H1 (cell line): ENCODE measurements around the gene TMEM130. TPM values are rescaled to one million over a fixed set of nuclear protein-coding genes. Genes with fewer than 3 reads are reported as not detected.

Source experiments
- CTCF ChIA-PET: fragments of 300-600 bp; sonication (Branson Sonifier 250); formaldehyde crosslinking; loops from one replicate; lab custom pipeline; 2021; ENCODE audit not compliant: partially characterized antibody; lab: Charles Lee
- POLR2A ChIA-PET: fragments of 300-600 bp; sonication (Branson Sonifier 250); formaldehyde crosslinking; loops from one replicate; lab custom pipeline; 2021; ENCODE audit warnings: inconsistent platforms; ENCODE audit not compliant: partially characterized antibody; lab: Charles Lee
- DNase-seq, 2 experiments: peaks; one replicate each; pipeline versions ENCODE4 v3.0.0 to v3.0.0-alpha.2; 2010 to 2022; ENCODE audit warnings: low spot score in 2 of 2, low read depth in 1 of 2, mixed read lengths in 1 of 2
- FAIRE-seq: peaks from 2 replicates; lab custom pipeline; 2011; peaks lifted over from hg19 to GRCh38; lab: Jason Lieb, UNC
- H2AFZ ChIP-seq: 2 replicates; pipeline ENCODE4 v1.8.1; 2012; ENCODE audit warnings: low read length, inconsistent platforms
- H2AK5ac ChIP-seq: 2 replicates; pipeline ENCODE4 v1.6.1; 2013; ENCODE audit warnings: low read depth, low read length
- H2BK120ac ChIP-seq: replicated peaks from 2 replicates; pipeline ENCODE3; 2013; ENCODE audit warnings: low read depth, low read length, inconsistent platforms
- H2BK12ac ChIP-seq: 2 replicates; pipeline ENCODE4 v1.6.1; 2013; ENCODE audit warnings: low read depth, low read length
- H2BK15ac ChIP-seq: 2 replicates; pipeline ENCODE4 v1.6.1; 2013; ENCODE audit warnings: low read length
- H2BK20ac ChIP-seq: 2 replicates; pipeline ENCODE4 v1.6.1; 2013; ENCODE audit warnings: low read length
- H2BK5ac ChIP-seq: 2 replicates; pipeline ENCODE4 v1.6.1; 2013; ENCODE audit warnings: low read depth, low read length
- H3K14ac ChIP-seq: 2 replicates; pipeline ENCODE4 v1.6.1; 2013; ENCODE audit warnings: inconsistent platforms; ENCODE audit not compliant: insufficient read length
- H3K18ac ChIP-seq: 2 replicates; pipeline ENCODE4 v1.6.1; 2013; ENCODE audit warnings: low read length; ENCODE audit errors: extremely low read depth
- H3K23ac ChIP-seq: 2 replicates; pipeline ENCODE4 v1.6.1; 2013; ENCODE audit warnings: inconsistent platforms; ENCODE audit not compliant: insufficient read length
- H3K23me2 ChIP-seq: 2 replicates; pipeline ENCODE4 v1.6.1; 2013; ENCODE audit warnings: low read depth, low read length
- H3K27ac ChIP-seq: 2 replicates; pipeline ENCODE4 v1.6.1; 2011; ENCODE audit warnings: low read depth, low read length, inconsistent platforms
- H3K27me3 ChIP-seq, 4 experiments: replicated peaks in 1 of 4; 1 replicate in 1 of 4; 2 replicates in 3 of 4; pipeline versions ENCODE4 v1.6.1 to v1.8.1; 2011 to 2013; ENCODE audit warnings: low read length in 3 of 4, mild to moderate bottlenecking in 3 of 4, inconsistent platforms in 2 of 4, mixed read lengths in 2 of 4, moderate library complexity in 1 of 4; ENCODE audit not compliant: control insufficient read depth in 3 of 4, insufficient read depth in 3 of 4; ENCODE audit errors: extremely low read depth in 1 of 4
- H3K36me3 ChIP-seq, 4 experiments: 2 replicates each; pipeline versions ENCODE4 v1.6.1 to v1.8.1; 2011 to 2013; ENCODE audit warnings: mild to moderate bottlenecking in 4 of 4, low read length in 3 of 4, moderate library complexity in 2 of 4, control low read depth in 1 of 4, inconsistent platforms in 1 of 4; ENCODE audit not compliant: insufficient read depth in 4 of 4, control insufficient read depth in 2 of 4
- H3K4ac ChIP-seq: replicated peaks from 2 replicates; pipeline ENCODE3; 2013; ENCODE audit warnings: low read length, low read depth, mixed read lengths, inconsistent platforms; ENCODE audit not compliant: insufficient read length
- H3K4me1 ChIP-seq, 4 experiments: replicated peaks in 1 of 4; 1 replicate in 1 of 4; 2 replicates in 3 of 4; pipeline versions ENCODE4 v1.6.1 to v1.8.1; 2011 to 2013; ENCODE audit warnings: low read length in 3 of 4, inconsistent platforms in 2 of 4, mixed read lengths in 1 of 4; ENCODE audit not compliant: insufficient read depth in 4 of 4, control insufficient read depth in 3 of 4
- H3K4me2 ChIP-seq, 2 experiments: 2 replicates each; pipeline versions ENCODE4 v1.6.1 to v1.8.1; 2011 to 2013; ENCODE audit warnings: low read depth in 2 of 2, low read length in 2 of 2, control low read depth in 1 of 2, inconsistent platforms in 1 of 2, mild to moderate bottlenecking in 1 of 2; ENCODE audit not compliant: insufficient read depth in 1 of 2
- H3K4me3 ChIP-seq, 4 experiments: fragments of 200-600, 300-600 bp in 1 of 4; sonication (generic), shearing (Covaris generic), sonication (Bioruptor Twin) in 1 of 4; 2 replicates each; pipeline versions ENCODE4 v1.5.1 to v1.8.1; 2011 to 2016; ENCODE audit warnings: low read length in 4 of 4, low read depth in 3 of 4, control low read depth in 2 of 4, inconsistent platforms in 2 of 4, mild to moderate bottlenecking in 2 of 4, mixed read lengths in 1 of 4, moderate library complexity in 1 of 4; ENCODE audit not compliant: insufficient read depth in 2 of 4; ENCODE audit errors: extremely low read depth in 1 of 4
- H3K56ac ChIP-seq: replicated peaks from 2 replicates; pipeline ENCODE3; 2013; ENCODE audit warnings: low read depth, mild to moderate bottlenecking, mixed read lengths, low read length, inconsistent platforms; ENCODE audit not compliant: insufficient read length
- H3K79me1 ChIP-seq: 2 replicates; pipeline ENCODE4 v1.6.1; 2013; ENCODE audit warnings: low read depth, low read length, control low read depth
- H3K79me2 ChIP-seq, 2 experiments: 2 replicates each; pipeline versions ENCODE4 v1.6.1 to v1.8.1; 2012 to 2013; ENCODE audit warnings: low read length in 2 of 2, mild to moderate bottlenecking in 2 of 2, inconsistent platforms in 1 of 2; ENCODE audit not compliant: insufficient read depth in 2 of 2, control insufficient read depth in 1 of 2
- H3K9ac ChIP-seq, 4 experiments: replicated peaks in 1 of 4; 1 replicate in 1 of 4; 2 replicates in 3 of 4; pipeline versions ENCODE4 v1.6.1 to v1.8.1; 2011 to 2013; ENCODE audit warnings: low read depth in 3 of 4, low read length in 3 of 4, control low read depth in 2 of 4, mild to moderate bottlenecking in 2 of 4, moderate library complexity in 2 of 4, inconsistent platforms in 1 of 4; ENCODE audit errors: extremely low read depth in 1 of 4
- H3K9me3 ChIP-seq, 2 experiments: 2 replicates each; pipeline versions ENCODE4 v1.6.1 to v1.8.1; 2012 to 2013; ENCODE audit warnings: mild to moderate bottlenecking in 2 of 2, moderate library complexity in 2 of 2, control low read depth in 1 of 2, inconsistent platforms in 1 of 2, low read depth in 1 of 2, low read length in 1 of 2, mixed read lengths in 1 of 2; ENCODE audit not compliant: insufficient read depth in 2 of 2
- H4K20me1 ChIP-seq, 2 experiments: replicated peaks in 1 of 2; 2 replicates each; pipeline versions ENCODE3 to v1.8.1; 2011 to 2013; ENCODE audit warnings: inconsistent platforms in 2 of 2, low read length in 2 of 2, mild to moderate bottlenecking in 1 of 2; ENCODE audit not compliant: insufficient read depth in 2 of 2, control insufficient read depth in 1 of 2
- H4K5ac ChIP-seq: 2 replicates; pipeline ENCODE4 v1.6.1; 2013; ENCODE audit warnings: low read length, low read depth, mixed read lengths, inconsistent platforms; ENCODE audit not compliant: insufficient read length
- H4K8ac ChIP-seq: 2 replicates; pipeline ENCODE4 v1.8.0; 2013; ENCODE audit warnings: mild to moderate bottlenecking, moderate library complexity, low read length, inconsistent platforms; ENCODE audit not compliant: insufficient read depth; ENCODE audit errors: extremely low read depth
- H4K91ac ChIP-seq: replicated peaks from 2 replicates; pipeline ENCODE3; 2013; ENCODE audit warnings: low read length, mixed read lengths, inconsistent platforms; ENCODE audit not compliant: insufficient read length
- ASH2L ChIP-seq: fragments of 200-600, 300-600 bp; sonication (generic); IDR thresholded peaks from one replicate; pipeline ENCODE4 v1.7.1; 2017; ENCODE audit warnings: low read length
- CBX5 ChIP-seq: fragments of 300-800, 300-1000 bp; sonication (generic); IDR thresholded peaks from 2 replicates; pipeline ENCODE4 v1.7.1; 2016; ENCODE audit warnings: antibody characterized with exemption, low read length, low read depth
- GABPA ChIP-seq: IDR thresholded peaks from 2 replicates; pipeline ENCODE4 v1.6.1; 2011; ENCODE audit warnings: mild to moderate bottlenecking, low read length, moderate library complexity, borderline replicate concordance; ENCODE audit not compliant: insufficient read depth
- JUND ChIP-seq: IDR thresholded peaks from 2 replicates; pipeline ENCODE4 v1.6.1; 2011; ENCODE audit warnings: mild to moderate bottlenecking, improper control_type of control experiment, low read length
- NRF1 ChIP-seq: IDR thresholded peaks from 2 replicates; pipeline ENCODE4 v1.6.1; 2011; ENCODE audit warnings: mild to moderate bottlenecking, low read depth, low read length, improper control_type of control experiment
- PHF8 ChIP-seq: fragments of 200-600 bp; sonication (generic); conservative IDR thresholded peaks from 2 replicates; pipeline ENCODE4 v1.7.1; 2012; ENCODE audit warnings: low read depth, mild to moderate bottlenecking, inconsistent platforms, low read length, moderate library complexity
- POLR2A ChIP-seq, 2 experiments: IDR thresholded peaks; 1 replicate in 1 of 2; 2 replicates in 1 of 2; pipeline ENCODE4 v1.6.1; 2011; ENCODE audit warnings: low read depth in 2 of 2, low read length in 2 of 2, mild to moderate bottlenecking in 2 of 2; ENCODE audit errors: control extremely low read depth in 1 of 2
- POLR2AphosphoS5 ChIP-seq: IDR thresholded peaks from 2 replicates; pipeline ENCODE4 v1.6.1; 2011; ENCODE audit warnings: low read depth, low read length
- SIX5 ChIP-seq: IDR thresholded peaks from 2 replicates; pipeline ENCODE4 v1.6.1; 2011; ENCODE audit warnings: mild to moderate bottlenecking, low read depth, low read length
- SRF ChIP-seq: IDR thresholded peaks from 2 replicates; pipeline ENCODE4 v1.6.1; 2011; ENCODE audit warnings: mild to moderate bottlenecking, low read depth, low read length, moderate library complexity
- WGBS, 2 experiments: shearing (Covaris generic) in 1 of 2; methylation state at CpG; one replicate each; pipeline versions ENCODE4 v1.1.6 to v1.1.7; 2013 to 2015; ENCODE audit warnings: low lambda C conversion rate in 2 of 2, mixed read lengths in 2 of 2, inconsistent platforms in 1 of 2, low coverage in 1 of 2, missing lambda C conversion rate in 1 of 2; ENCODE audit not compliant: insufficient replicate concordance in 2 of 2, insufficient coverage in 1 of 2, insufficient read length in 1 of 2; ENCODE audit errors: extremely low coverage in 1 of 2, missing lambda C conversion rate in 1 of 2; 5-methylcytosine and 5-hydroxymethylcytosine counted together
- polyA plus RNA-seq, 7 experiments: library from polyadenylated mRNA; depleted of rRNA in 3 of 7; stranded (reverse) in 5 of 7; unstranded in 2 of 7; fragments of >200 nt in 5 of 7; fragments of 200-250 nt in 2 of 7; gene quantifications; 1 replicate in 5 of 7; 2 replicates in 1 of 7; 4 replicates in 1 of 7; pipeline versions ENCODE4 v1.2.1 to v1.2.3, GENCODE V29; 2011 to 2013; ENCODE audit warnings: missing spikeins in 2 of 7, mixed read lengths in 2 of 7
- total RNA-seq: library from RNA; stranded (reverse); fragmentation: NEBNext Ultra II Directional; extraction: Animal tissue kit (Norgen Biotek cat#: 25700); gene quantifications from 2 replicates; pipeline ENCODE4 v1.2.1, GENCODE V29; 2021
- TF ChIP-seq, protein P1 (sequence below): IDR thresholded peaks from 2 replicates; pipeline ENCODE4 v1.6.1; 2012; ENCODE audit warnings: inconsistent platforms
- TF ChIP-seq, protein P2 (sequence below): IDR thresholded peaks from 2 replicates; pipeline ENCODE4 v1.6.1; 2011; ENCODE audit warnings: low read depth, mild to moderate bottlenecking, low read length; ENCODE audit not compliant: insufficient read depth
- TF ChIP-seq, protein P3 (sequence below): IDR thresholded peaks from 2 replicates; pipeline ENCODE4 v1.6.1; 2012; ENCODE audit warnings: low read length, inconsistent platforms

TMEM130 gene
- total and polyA plus RNA-seq, 2 of the 8 experiments (the other 6 are each of a cell fraction or from before 2014, with no cell fraction given): 2.9 to 6.6 TPM

DNA sequence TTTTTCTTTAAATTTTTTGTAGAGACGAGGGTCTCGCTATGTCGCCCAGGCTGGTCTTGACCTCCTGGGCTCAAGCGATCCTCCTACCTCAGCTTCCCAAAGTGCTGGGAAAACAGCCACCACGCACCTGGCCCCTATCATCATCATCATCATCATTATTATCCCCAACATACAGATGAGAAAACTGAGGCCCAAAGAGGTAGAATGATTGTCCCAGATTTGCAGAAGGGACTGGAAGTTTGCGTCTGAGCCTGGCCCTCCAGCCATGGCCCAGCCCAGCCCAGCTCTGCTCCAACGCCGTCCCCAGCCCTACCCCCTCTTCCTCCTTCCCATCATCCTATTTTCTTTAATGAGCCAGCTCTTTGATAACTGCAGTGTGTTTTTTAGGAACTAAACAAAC lies 34.9 kb downstream of the TMEM130 start:
- no peak overlapping the region for H3K14ac ChIP-seq
- H3K36me3 ChIP-seq: no peaks in the 10 kb centered on the region
- no peaks in the 10 kb centered on the region for H3K27me3 ChIP-seq
- no peak overlapping the region for H3K23ac ChIP-seq
- H2AFZ ChIP-seq: no peak overlapping the region
- no peaks in the 10 kb centered on the region for H3K9me3 ChIP-seq
- H4K5ac ChIP-seq: no peak overlapping the region
- H3K27ac ChIP-seq: no peak overlapping the region
- H3K4me3 ChIP-seq: no peak overlapping the region
- no peaks in the 10 kb centered on the region for H3K79me1 ChIP-seq
- no peaks in the 10 kb centered on the region for H3K79me2 ChIP-seq
- no peak overlapping the region for H3K9ac ChIP-seq
- no peak overlapping the region for H2BK12ac ChIP-seq
- H3K4me1 ChIP-seq: peaks cover 0 to 5% (median 2%) of the 10 kb centered on the region in 4 experiments; a peak in 4 of 7 replicates
- no peak overlapping the region for H2BK15ac ChIP-seq
- FAIRE-seq: no peak
- H4K91ac ChIP-seq: no peak overlapping the region
- no peak for DNase-seq
- WGBS, 2 experiments: 74% methylated on average over 8 of the region's 8 CpGs; no CpG with 5 or more reads in 1 of the 2 experiments
- no peak overlapping the region for H3K4me2 ChIP-seq
- ChIA-PET CTCF (interaction anchor here (0.5 to 24.2 kb wide), 14 partner anchors 3 to 408 kb away, joined by 3 to 365 read pairs (median 7); no protein-coding TSS in a partner anchor), POLR2A (interaction anchor here (0.6 kb wide), 1 partner anchor 79 kb away, joined by 3 read pairs; no protein-coding TSS in a partner anchor)
- no peak overlapping the region for H3K18ac ChIP-seq
- H4K8ac ChIP-seq: no peak overlapping the region
- no peak overlapping the region for H2BK20ac ChIP-seq
- no peak overlapping the region for H2AK5ac ChIP-seq
- no peak overlapping the region for H3K56ac ChIP-seq
- H4K20me1 ChIP-seq: no peaks in the 10 kb centered on the region
- H2BK120ac ChIP-seq: no peak overlapping the region
- no peaks in the 10 kb centered on the region for H3K23me2 ChIP-seq
- no peak overlapping the region for H3K4ac ChIP-seq
- no peak overlapping the region for H2BK5ac ChIP-seq
- TF ChIP-seq POLR2AphosphoS5 (no peak), NRF1 (no peak), PHF8 (no peak), POLR2A (IDR thresholded peaks at IDR 0.05; ENCODE audit: control extremely low read depth in 1 of 2, low read depth in 2 of 2, low read length in 2 of 2) (no peak), CBX5 (no peak), GABPA (no peak), JUND (no peak), SRF (no peak), ASH2L (no peak), SIX5 (no peak)
- TF ChIP-seq, protein P1, sequence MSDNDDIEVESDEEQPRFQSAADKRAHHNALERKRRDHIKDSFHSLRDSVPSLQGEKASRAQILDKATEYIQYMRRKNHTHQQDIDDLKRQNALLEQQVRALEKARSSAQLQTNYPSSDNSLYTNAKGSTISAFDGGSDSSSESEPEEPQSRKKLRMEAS: no peak
- TF ChIP-seq, protein P2, sequence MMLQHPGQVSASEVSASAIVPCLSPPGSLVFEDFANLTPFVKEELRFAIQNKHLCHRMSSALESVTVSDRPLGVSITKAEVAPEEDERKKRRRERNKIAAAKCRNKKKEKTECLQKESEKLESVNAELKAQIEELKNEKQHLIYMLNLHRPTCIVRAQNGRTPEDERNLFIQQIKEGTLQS: no peak
- TF ChIP-seq, protein P3, sequence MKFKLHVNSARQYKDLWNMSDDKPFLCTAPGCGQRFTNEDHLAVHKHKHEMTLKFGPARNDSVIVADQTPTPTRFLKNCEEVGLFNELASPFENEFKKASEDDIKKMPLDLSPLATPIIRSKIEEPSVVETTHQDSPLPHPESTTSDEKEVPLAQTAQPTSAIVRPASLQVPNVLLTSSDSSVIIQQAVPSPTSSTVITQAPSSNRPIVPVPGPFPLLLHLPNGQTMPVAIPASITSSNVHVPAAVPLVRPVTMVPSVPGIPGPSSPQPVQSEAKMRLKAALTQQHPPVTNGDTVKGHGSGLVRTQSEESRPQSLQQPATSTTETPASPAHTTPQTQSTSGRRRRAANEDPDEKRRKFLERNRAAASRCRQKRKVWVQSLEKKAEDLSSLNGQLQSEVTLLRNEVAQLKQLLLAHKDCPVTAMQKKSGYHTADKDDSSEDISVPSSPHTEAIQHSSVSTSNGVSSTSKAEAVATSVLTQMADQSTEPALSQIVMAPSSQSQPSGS: no peak
